ENCODE results near the gene KLF6. TPM values are rescaled to one million over a fixed set of nuclear protein-coding genes. Genes with fewer than 3 reads are reported as not detected.
A peak's percentile ranks its signal among the peaks of the same experiment; 100 is the strongest.

KLF6 gene
- total and polyA plus RNA-seq, 2 donors (not counting 1 experiment from before 2014, with no cell fraction given), result 175 to 921 TPM

DNA sequence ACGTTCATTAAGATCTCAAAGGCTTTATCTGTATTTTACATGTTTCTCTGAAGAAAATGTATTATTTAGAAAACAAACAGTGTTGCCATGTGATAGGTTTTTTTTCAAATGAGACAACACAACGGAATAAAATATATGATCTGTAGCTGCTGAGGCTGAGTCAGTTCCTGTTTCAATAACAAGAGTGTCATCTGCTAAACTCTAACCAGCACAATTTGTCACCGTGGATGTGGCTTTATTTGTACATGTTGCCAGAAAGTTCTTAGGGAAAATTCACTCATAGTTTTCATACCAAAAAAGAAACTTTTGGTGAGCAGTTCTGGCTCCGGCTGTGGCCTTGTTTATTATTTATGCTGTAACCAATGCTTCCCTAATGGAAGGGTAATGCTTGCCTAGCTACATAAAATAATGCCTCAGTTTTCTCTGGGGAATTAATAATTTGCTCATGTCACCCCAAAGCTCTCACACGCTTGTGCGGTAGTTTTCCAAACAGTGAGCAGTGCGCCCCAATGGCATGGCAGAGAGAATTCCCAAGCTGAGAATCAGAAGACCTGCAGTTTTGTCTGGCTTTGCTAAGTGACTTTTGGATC, 20.3 kb upstream of the KLF6 start:
- CTCF ChIA-PET, result interaction anchor here (1.4 to 1.6 kb wide), 3 partner anchors 10 to 43 kb away, joined by 4 to 9 read pairs (median 4); partner anchors contain the start of gene KLF6
- no peaks in the 10 kb centered on the region for H3K27me3 Mint-ChIP-seq
- peak overlapping the region; percentile 74 for H3K4me3 Mint-ChIP-seq
- ATAC-seq (ENCODE audit: low read depth) (peak; percentile 63), DNase-seq (peak; percentile 79)
- Histone ChIP-seq H3K36me3 (replicated peaks in 1 of 2; ENCODE audit: control extremely low read depth in 1 of 2, control insufficient read depth in 1 of 2, extremely low read depth in 1 of 2, insufficient read depth in 2 of 2, low read length in 1 of 2) (no peaks in the 10 kb centered on the region), H3K4me3 (ENCODE audit: control extremely low read depth in 1 of 5, extremely low read depth in 1 of 5, insufficient read depth in 1 of 5, low read depth in 2 of 5, low read length in 4 of 5) (peak overlapping the region in 1 of 5 experiments; percentile 16), H3K27ac (ENCODE audit: low read length in 2 of 2) (peak overlapping the region; percentile 84 to 85), H3K27me3 (replicated peaks in 1 of 4; ENCODE audit: control extremely low read depth in 1 of 4, control insufficient read depth in 3 of 4, insufficient read depth in 4 of 4, low read length in 3 of 4) (no peaks in the 10 kb centered on the region), H3K79me2 (ENCODE audit: control insufficient read depth, insufficient read depth, low read length) (no peaks in the 10 kb centered on the region), H3K9ac (ENCODE audit: low read length) (peak overlapping the region; percentile 45), H2AFZ (ENCODE audit: insufficient read depth, low read depth, low read length, poor library complexity, severe bottlenecking) (no peak overlapping the region), H3K4me1 (ENCODE audit: control insufficient read depth in 2 of 2, insufficient read depth in 2 of 2, low read length in 2 of 2) (peaks cover 43 to 46% of the 10 kb centered on the region in 2 donors), H4K20me1 (ENCODE audit: control insufficient read depth, insufficient read depth, low read length, poor library complexity, severe bottlenecking) (no peaks in the 10 kb centered on the region), H3K4me2 (replicated peaks; ENCODE audit: low read depth, low read length, poor library complexity, severe bottlenecking) (peak overlapping the region; percentile 50), H3K9me3 (ENCODE audit: control extremely low read depth in 1 of 3, control insufficient read depth in 2 of 3, insufficient read depth in 1 of 3, low read length in 2 of 3) (no peaks in the 10 kb centered on the region)
- POLR2A ChIA-PET, result interaction anchor here (1.3 to 3.6 kb wide), 3 partner anchors 17 to 70 kb away, joined by 4 to 40 read pairs (median 4); partner anchors contain the start of gene KLF6
- 67% methylated on average over 3 of the region's 7 CpGs for WGBS (ENCODE audit: insufficient coverage)
- H3K9me3 Mint-ChIP-seq (ENCODE audit: insufficient read depth), result no peaks in the 10 kb centered on the region
- TF ChIP-seq EZH2 (IDR thresholded peaks at IDR 0.05; ENCODE audit: borderline replicate concordance, insufficient read depth, low read depth, low read length, poor library complexity, severe bottlenecking) (no peak), CTCF (IDR thresholded peaks at IDR 0.05) (no peak)
- peak overlapping the region; percentile 97 for H3K27ac Mint-ChIP-seq
- intact Hi-C loops (cut with micrococcal nuclease), result loop anchor here (1.0 to 5.0 kb wide), 4 partner anchors 20 to 707 kb away; partner anchors contain the start of gene KLF6
- peaks cover 54% of the 10 kb centered on the region for H3K4me1 Mint-ChIP-seq
